GM12878 (cell line): ENCODE measurements around the gene SLC1A7.

ENCODE experiments used
- BHLHE40 ChIP-seq, 2 experiments: fragments of 450-650 bp in 1 of 2; IDR thresholded peaks; 2 replicates each; pipeline ENCODE4 v1.6.1; 2011 to 2017; ENCODE audit warnings: low read depth in 2 of 2, borderline replicate concordance in 1 of 2, improper control_type of control experiment in 1 of 2, low read length in 1 of 2, mild to moderate bottlenecking in 1 of 2
- CTCF ChIP-seq, 3 experiments: IDR thresholded peaks in 2 of 3; conservative IDR thresholded peaks in 1 of 3; 2 replicates each; pipeline ENCODE4 v1.5.1; 2011; ENCODE audit warnings: low read depth in 3 of 3, low read length in 3 of 3, mild to moderate bottlenecking in 3 of 3, control low read depth in 2 of 3, moderate library complexity in 2 of 3, inconsistent platforms in 1 of 3, mixed read lengths in 1 of 3; ENCODE audit not compliant: control insufficient read depth in 2 of 3, insufficient read depth in 1 of 3; ENCODE audit errors: extremely low read depth in 1 of 3
- DPF2 ChIP-seq: fragments of 450-650 bp; IDR thresholded peaks from 2 replicates; pipeline ENCODE4 v1.6.1; 2017; ENCODE audit warnings: mild to moderate bottlenecking
- NRF1 ChIP-seq: conservative IDR thresholded peaks from 2 replicates; pipeline ENCODE4 v1.6.1; 2011; ENCODE audit warnings: mild to moderate bottlenecking, low read depth, low read length, improper control_type of control experiment
- TAF1 ChIP-seq: IDR thresholded peaks from 2 replicates; pipeline ENCODE4 v1.6.1; 2011; ENCODE audit warnings: mild to moderate bottlenecking, low read depth, low read length, borderline replicate concordance

- TF ChIP-seq CTCF (IDR thresholded peaks at IDR 0.05 in 2 of 3, conservative IDR thresholded peaks at IDR 0.05 in 1 of 3; ENCODE audit: control insufficient read depth in 2 of 3, extremely low read depth in 1 of 3, insufficient read depth in 1 of 3, low read depth in 3 of 3, low read length in 3 of 3) (no peak), TAF1 (no peak), DPF2 (no peak), BHLHE40 (IDR thresholded peaks at IDR 0.05; ENCODE audit: borderline replicate concordance in 1 of 2, low read depth in 2 of 2, low read length in 1 of 2) (no peak), NRF1 (no peak)
These were observed 63.2 kb downstream of the SLC1A7 start for GRCh38 chr1:53079251-53079650.
